ENCODE measurements around the gene ITGAE. TPM values are rescaled to one million over a fixed set of nuclear protein-coding genes. Genes with fewer than 3 reads are reported as not detected.
"Not testable (repeated sequence)": the region's sequence is repeated elsewhere in the genome, so short reads cannot be mapped to it uniquely, and the experiment has no call there.

Gene ITGAE, protein sequence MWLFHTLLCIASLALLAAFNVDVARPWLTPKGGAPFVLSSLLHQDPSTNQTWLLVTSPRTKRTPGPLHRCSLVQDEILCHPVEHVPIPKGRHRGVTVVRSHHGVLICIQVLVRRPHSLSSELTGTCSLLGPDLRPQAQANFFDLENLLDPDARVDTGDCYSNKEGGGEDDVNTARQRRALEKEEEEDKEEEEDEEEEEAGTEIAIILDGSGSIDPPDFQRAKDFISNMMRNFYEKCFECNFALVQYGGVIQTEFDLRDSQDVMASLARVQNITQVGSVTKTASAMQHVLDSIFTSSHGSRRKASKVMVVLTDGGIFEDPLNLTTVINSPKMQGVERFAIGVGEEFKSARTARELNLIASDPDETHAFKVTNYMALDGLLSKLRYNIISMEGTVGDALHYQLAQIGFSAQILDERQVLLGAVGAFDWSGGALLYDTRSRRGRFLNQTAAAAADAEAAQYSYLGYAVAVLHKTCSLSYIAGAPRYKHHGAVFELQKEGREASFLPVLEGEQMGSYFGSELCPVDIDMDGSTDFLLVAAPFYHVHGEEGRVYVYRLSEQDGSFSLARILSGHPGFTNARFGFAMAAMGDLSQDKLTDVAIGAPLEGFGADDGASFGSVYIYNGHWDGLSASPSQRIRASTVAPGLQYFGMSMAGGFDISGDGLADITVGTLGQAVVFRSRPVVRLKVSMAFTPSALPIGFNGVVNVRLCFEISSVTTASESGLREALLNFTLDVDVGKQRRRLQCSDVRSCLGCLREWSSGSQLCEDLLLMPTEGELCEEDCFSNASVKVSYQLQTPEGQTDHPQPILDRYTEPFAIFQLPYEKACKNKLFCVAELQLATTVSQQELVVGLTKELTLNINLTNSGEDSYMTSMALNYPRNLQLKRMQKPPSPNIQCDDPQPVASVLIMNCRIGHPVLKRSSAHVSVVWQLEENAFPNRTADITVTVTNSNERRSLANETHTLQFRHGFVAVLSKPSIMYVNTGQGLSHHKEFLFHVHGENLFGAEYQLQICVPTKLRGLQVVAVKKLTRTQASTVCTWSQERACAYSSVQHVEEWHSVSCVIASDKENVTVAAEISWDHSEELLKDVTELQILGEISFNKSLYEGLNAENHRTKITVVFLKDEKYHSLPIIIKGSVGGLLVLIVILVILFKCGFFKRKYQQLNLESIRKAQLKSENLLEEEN
- total RNA-seq: 16.7 TPM

- H3K4me1 ChIP-seq (ENCODE audit: control insufficient read depth in 3 of 3, insufficient read depth in 3 of 3, low read length in 3 of 3): peaks cover 0 to 3% (median 0%) of the 10 kb centered on the region in 3 donors
- H3K4me3 ChIP-seq (ENCODE audit: low read length in 3 of 3): no peak within 1 kb of the TSS
- H3K27ac ChIP-seq (ENCODE audit: low read depth, low read length): no peak within 1 kb of the TSS
- H3K27me3 ChIP-seq (ENCODE audit: control insufficient read depth in 3 of 3, insufficient read depth in 3 of 3, low read length in 3 of 3): peaks cover 0 to 7% (median 2%) of the 10 kb centered on the region in 3 donors
- no peak within 1 kb of the TSS for H3K9ac ChIP-seq (ENCODE audit: low read depth in 1 of 3, low read length in 3 of 3)
- H3K9me3 ChIP-seq (ENCODE audit: control insufficient read depth in 3 of 3, low read length in 3 of 3): no peaks in the 10 kb centered on the region
- peaks cover 0 to 10% (median 4%) of the 10 kb centered on the region in 3 donors for H3K36me3 ChIP-seq (ENCODE audit: control insufficient read depth in 3 of 3, insufficient read depth in 3 of 3, low read length in 3 of 3)
Observed at GRCh38 chr17:3800362-3801271, at the start of gene ITGAE. Gene ITGAE, minus strand, starts transcription at chr17:3801188. Its CDS starts 44 bp downstream, at chr17:3801144.

DNA sequence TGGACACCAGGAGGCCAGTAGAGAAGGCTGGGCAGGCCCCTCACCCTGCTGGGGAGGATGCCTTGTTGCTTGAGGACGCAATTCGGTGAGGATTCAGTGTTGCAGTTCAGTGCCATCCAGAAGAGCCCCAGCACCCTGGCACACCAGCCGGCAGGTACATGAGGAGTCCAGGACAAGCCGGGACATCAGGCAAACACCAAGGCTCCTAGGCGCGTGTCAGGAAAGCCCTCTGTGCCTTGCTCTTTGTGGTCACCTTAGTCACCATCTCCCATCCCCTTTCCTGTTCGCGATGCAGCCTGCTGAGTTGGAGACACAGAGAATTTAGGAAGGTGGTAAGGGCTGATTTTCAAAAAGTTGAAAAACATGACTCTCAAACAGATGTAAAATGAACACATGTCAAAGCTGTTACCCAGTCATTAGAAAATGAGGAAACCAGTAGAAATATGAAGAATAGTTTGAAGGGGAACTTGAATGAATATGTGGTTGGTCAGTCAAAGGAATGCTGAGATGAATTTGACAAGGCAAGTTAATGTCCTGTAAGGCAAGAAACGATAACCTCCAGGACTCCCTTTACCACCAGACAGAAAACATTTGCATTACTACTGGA, 47.3 kb upstream of the ITGAE start:
- Histone ChIP-seq H3K4me1 (ENCODE audit: control insufficient read depth in 3 of 3, insufficient read depth in 3 of 3, low read length in 3 of 3) (peaks cover 10 to 15% (median 13%) of the 10 kb centered on the region in 3 donors), H3K27ac (ENCODE audit: low read depth, low read length) (no peak overlapping the region), H3K27me3 (ENCODE audit: control insufficient read depth in 3 of 3, insufficient read depth in 3 of 3, low read length in 3 of 3) (peaks cover 0 to 3% (median 0%) of the 10 kb centered on the region in 3 donors), H3K9ac (ENCODE audit: low read depth in 1 of 3, low read length in 3 of 3) (no peak overlapping the region), H3K4me3 (ENCODE audit: low read length in 3 of 3) (no peak overlapping the region), H3K36me3 (ENCODE audit: control insufficient read depth in 3 of 3, insufficient read depth in 3 of 3, low read length in 3 of 3) (peaks cover 0 to 7% (median 2%) of the 10 kb centered on the region in 3 donors), H3K9me3 (ENCODE audit: control insufficient read depth in 3 of 3, low read length in 3 of 3) (no peaks in the 10 kb centered on the region)

GRCh38 chr17:3847165-3847670, 46.2 kb upstream of the ITGAE start:
- Histone ChIP-seq H3K27ac (ENCODE audit: low read depth, low read length) (no peak overlapping the region), H3K4me1 (ENCODE audit: control insufficient read depth in 3 of 3, insufficient read depth in 3 of 3, low read length in 3 of 3) (peaks cover 10 to 15% (median 13%) of the 10 kb centered on the region in 3 donors), H3K4me3 (ENCODE audit: low read length in 3 of 3) (no peak overlapping the region), H3K27me3 (ENCODE audit: control insufficient read depth in 3 of 3, insufficient read depth in 3 of 3, low read length in 3 of 3) (peaks cover 0 to 3% (median 0%) of the 10 kb centered on the region in 3 donors), H3K36me3 (ENCODE audit: control insufficient read depth in 3 of 3, insufficient read depth in 3 of 3, low read length in 3 of 3) (peaks cover 6 to 11% (median 7%) of the 10 kb centered on the region in 3 donors), H3K9me3 (ENCODE audit: control insufficient read depth in 3 of 3, low read length in 3 of 3) (no peaks in the 10 kb centered on the region), H3K9ac (ENCODE audit: low read depth in 1 of 3, low read length in 3 of 3) (no peak overlapping the region)

GRCh38 chr17:3846437-3847164, 45.6 kb upstream of the ITGAE start:
- no peaks in the 10 kb centered on the region for H3K9me3 ChIP-seq (ENCODE audit: control insufficient read depth in 3 of 3, low read length in 3 of 3)
- H3K36me3 ChIP-seq (ENCODE audit: control insufficient read depth in 3 of 3, insufficient read depth in 3 of 3, low read length in 3 of 3): peaks cover 6 to 15% (median 7%) of the 10 kb centered on the region in 3 donors
- H3K27me3 ChIP-seq (ENCODE audit: control insufficient read depth in 3 of 3, insufficient read depth in 3 of 3, low read length in 3 of 3): no peaks in the 10 kb centered on the region
- H3K4me3 ChIP-seq (ENCODE audit: low read length in 3 of 3): peak overlapping the region in 2 of 3 donors; percentile 63 to 82
- H3K27ac ChIP-seq (ENCODE audit: low read depth, low read length): no peak overlapping the region
- no peak overlapping the region for H3K9ac ChIP-seq (ENCODE audit: low read depth in 1 of 3, low read length in 3 of 3)
- peaks cover 10 to 15% (median 13%) of the 10 kb centered on the region in 3 donors for H3K4me1 ChIP-seq (ENCODE audit: control insufficient read depth in 3 of 3, insufficient read depth in 3 of 3, low read length in 3 of 3)

DNA sequence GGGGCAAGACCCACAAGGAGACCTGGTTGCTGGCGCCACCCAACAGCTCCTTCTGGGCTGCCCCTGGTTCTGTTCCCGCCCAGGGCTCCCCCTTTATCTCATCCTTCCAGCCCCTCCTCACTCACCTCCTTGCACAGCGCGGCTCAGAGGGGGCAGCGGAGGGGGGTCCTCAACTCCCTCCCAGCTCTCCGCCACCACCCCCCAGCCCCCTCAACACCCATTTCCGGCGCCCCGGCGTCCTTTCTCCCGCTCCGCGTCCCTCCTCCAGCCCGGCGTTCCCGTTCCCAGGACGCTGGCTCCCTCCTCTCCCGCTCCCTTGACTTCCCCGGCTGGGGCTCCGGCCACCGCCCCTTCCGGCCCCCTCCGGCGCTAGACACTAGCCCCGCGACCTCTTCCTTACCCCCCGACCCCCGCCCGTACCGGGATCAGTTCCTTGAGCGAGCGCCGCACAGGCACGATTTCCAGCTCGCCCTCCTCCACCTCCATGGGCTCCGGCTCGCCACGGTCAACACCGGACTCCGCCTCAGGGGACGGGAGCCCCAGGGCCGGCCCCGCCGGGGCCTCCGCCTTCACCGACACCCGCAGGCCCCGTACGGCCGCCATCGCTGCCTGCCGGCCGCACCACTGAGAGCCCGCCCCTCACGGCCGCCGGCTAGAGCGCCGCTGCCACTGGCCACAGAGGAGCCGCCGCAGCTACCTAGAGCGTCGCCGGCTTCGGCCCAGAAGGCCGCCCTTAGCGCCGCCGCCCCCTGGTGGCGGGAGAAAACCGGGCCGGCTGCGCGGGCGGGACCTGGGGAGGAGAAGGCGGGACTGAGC, 44.8 kb upstream of the ITGAE start, which contains the start of gene NCBP3:
Gene NCBP3 (minus strand): TSS at position 626 of the 816 bp plus-strand sequence. CDS start 23 bp downstream, at position 603.
- Histone ChIP-seq H3K27me3 (ENCODE audit: control insufficient read depth in 3 of 3, insufficient read depth in 3 of 3, low read length in 3 of 3) (no peaks in the 10 kb centered on the region), H3K9me3 (ENCODE audit: control insufficient read depth in 3 of 3, low read length in 3 of 3) (no peaks in the 10 kb centered on the region), H3K9ac (ENCODE audit: low read depth in 1 of 3, low read length in 3 of 3) (peak within 1 kb of the TSS; percentile 87 to 93 (median 88))

GRCh38 chr17:3845291-3845620, 44.3 kb upstream of the ITGAE start:
- H3K9me3 ChIP-seq (ENCODE audit: control insufficient read depth in 3 of 3, low read length in 3 of 3): no peaks in the 10 kb centered on the region
- H3K4me1 ChIP-seq (ENCODE audit: control insufficient read depth in 3 of 3, insufficient read depth in 3 of 3, low read length in 3 of 3): peaks cover 10 to 15% (median 13%) of the 10 kb centered on the region in 3 donors

More for the DNA sequence above, 44.8 kb upstream of the ITGAE start, which contains the start of gene NCBP3:
- Histone ChIP-seq H3K36me3 (ENCODE audit: control insufficient read depth in 3 of 3, insufficient read depth in 3 of 3, low read length in 3 of 3) (peaks cover 7 to 21% (median 7%) of the 10 kb centered on the region in 3 donors), H3K4me3 (ENCODE audit: low read length in 3 of 3) (peak within 1 kb of the TSS; percentile 82 to 84 (median 84)), H3K4me1 (ENCODE audit: control insufficient read depth in 3 of 3, insufficient read depth in 3 of 3, low read length in 3 of 3) (peaks cover 10 to 15% (median 13%) of the 10 kb centered on the region in 3 donors), H3K27ac (ENCODE audit: low read depth, low read length) (peak within 1 kb of the TSS; percentile 91)

DNA sequence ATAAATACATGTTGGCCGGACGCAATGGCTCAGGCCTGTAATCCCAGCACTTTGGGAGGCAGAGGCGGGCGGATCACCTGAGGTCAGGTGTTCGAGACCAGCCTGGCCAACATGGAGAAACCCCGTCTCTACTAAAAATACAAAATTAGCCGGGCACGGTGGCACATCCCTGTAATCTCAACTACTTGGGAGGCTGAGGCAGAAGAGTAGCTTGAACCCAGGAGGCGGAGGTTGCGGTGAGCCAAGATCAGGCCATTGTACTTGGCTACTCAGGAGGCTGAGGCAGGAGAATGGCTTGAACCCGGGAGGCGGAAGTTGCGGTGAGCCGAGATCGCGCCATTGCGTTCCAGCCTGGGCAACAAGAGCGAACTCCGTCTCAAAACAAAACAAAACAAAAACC, 43.6 kb upstream of the ITGAE start:
- peaks cover 10 to 15% (median 13%) of the 10 kb centered on the region in 3 donors for H3K4me1 ChIP-seq (ENCODE audit: control insufficient read depth in 3 of 3, insufficient read depth in 3 of 3, low read length in 3 of 3)
- H3K27ac ChIP-seq (ENCODE audit: low read depth, low read length); H3K9me3 ChIP-seq (ENCODE audit: control insufficient read depth in 3 of 3, low read length in 3 of 3); H3K27me3 ChIP-seq (ENCODE audit: control insufficient read depth in 3 of 3, insufficient read depth in 3 of 3, low read length in 3 of 3); H3K9ac ChIP-seq (ENCODE audit: low read depth in 1 of 3, low read length in 3 of 3): not testable (repeated sequence)
- peaks cover 15 to 32% (median 16%) of the 10 kb centered on the region in 3 donors for H3K36me3 ChIP-seq (ENCODE audit: control insufficient read depth in 3 of 3, insufficient read depth in 3 of 3, low read length in 3 of 3)
- H3K4me3 ChIP-seq (ENCODE audit: low read length in 3 of 3): peak overlapping the region in 2 of 3 donors; percentile 82 to 84

More at GRCh38 chr17:3845291-3845620, 44.3 kb upstream of the ITGAE start:
- peaks cover 9 to 26% (median 10%) of the 10 kb centered on the region in 3 donors for H3K36me3 ChIP-seq (ENCODE audit: control insufficient read depth in 3 of 3, insufficient read depth in 3 of 3, low read length in 3 of 3)
- H3K27me3 ChIP-seq (ENCODE audit: control insufficient read depth in 3 of 3, insufficient read depth in 3 of 3, low read length in 3 of 3): no peaks in the 10 kb centered on the region
- H3K27ac ChIP-seq (ENCODE audit: low read depth, low read length): peak overlapping the region; percentile 91
- H3K9ac ChIP-seq (ENCODE audit: low read depth in 1 of 3, low read length in 3 of 3): peak overlapping the region; percentile 87 to 93 (median 88)
- peak overlapping the region; percentile 82 to 84 (median 84) for H3K4me3 ChIP-seq (ENCODE audit: low read length in 3 of 3)

Measured in skeletal muscle tissue (tissue), 4 donors.